MCF 10A (cell line): ENCODE results near the gene GPR153. TPM values are rescaled to one million over a fixed set of nuclear protein-coding genes. Genes with fewer than 3 reads are reported as not detected.

Experiments
- BruUV-seq: library from RNA; stranded (reverse); fragments of 400-500 nt; replicated peaks from 2 replicates; lab custom pipeline; 2021; lab: Mats Ljungman, UMichigan
- CTCF ChIA-PET: fragments of 300-600 bp; sonication (Branson Sonifier 250); formaldehyde crosslinking; extraction: SDS; loops from one replicate; lab custom pipeline; 2021; ENCODE audit warnings: antibody characterized with exemption, inconsistent platforms; lab: Yijun Ruan, JAX
- POLR2A ChIA-PET: fragments of 300-600, 350-650 bp; sonication (Branson Sonifier 250); formaldehyde crosslinking; extraction: SDS; loops from one replicate; lab custom pipeline; 2020; ENCODE audit warnings: antibody characterized with exemption, inconsistent platforms; lab: Yijun Ruan, JAX
- DNase-seq: peaks from one replicate; pipeline ENCODE4 v3.0.0-alpha.2; 2018; ENCODE audit not compliant: unreplicated experiment
- H3K27ac Mint-ChIP-seq: one replicate; pipeline ENCODE4 v1.8.0; 2022; ENCODE audit warnings: mild to moderate bottlenecking, low read depth, mixed read lengths; ENCODE audit not compliant: unreplicated experiment
- H3K27me3 Mint-ChIP-seq: one replicate; pipeline ENCODE4 v1.8.0; 2022; ENCODE audit warnings: mixed read lengths; ENCODE audit not compliant: insufficient read depth, unreplicated experiment
- H3K36me3 Mint-ChIP-seq: one replicate; pipeline ENCODE4 v1.8.0; 2022; ENCODE audit warnings: mild to moderate bottlenecking, moderate library complexity, mixed read lengths; ENCODE audit not compliant: insufficient read depth, unreplicated experiment
- H3K4me1 Mint-ChIP-seq: one replicate; pipeline ENCODE4 v1.8.0; 2022; ENCODE audit warnings: mixed read lengths; ENCODE audit not compliant: insufficient read depth, unreplicated experiment
- H3K4me3 Mint-ChIP-seq: one replicate; pipeline ENCODE4 v1.8.0; 2022; ENCODE audit warnings: mild to moderate bottlenecking, moderate library complexity, mixed read lengths; ENCODE audit not compliant: unreplicated experiment
- H3K9me3 Mint-ChIP-seq: one replicate; pipeline ENCODE4 v1.8.0; 2022; ENCODE audit warnings: mixed read lengths; ENCODE audit not compliant: unreplicated experiment
- CTCF ChIP-seq: fragments of 200-600 bp; IDR thresholded peaks from one replicate; pipeline ENCODE4 v1.8.0; 2022; ENCODE audit warnings: antibody characterized with exemption, mild to moderate bottlenecking; ENCODE audit not compliant: unreplicated experiment
- intact Hi-C: fragments of 100-400 bp; cut with micrococcal nuclease; formaldehyde crosslinking; loops from 2 replicates; pipeline ENCODE4 v1.14.1; 2022
- total RNA-seq: library from RNA; stranded (reverse); gene quantifications from 2 replicates; pipeline ENCODE4 v1.2.3, GENCODE V29; 2022

GPR153 gene
- total RNA-seq, 1 experiment from 2014 or later: 5.0 TPM

- Mint-ChIP-seq H3K4me3 (no peak overlapping the region), H3K36me3 (no peaks in the 10 kb centered on the region), H3K27ac (no peak overlapping the region), H3K4me1 (no peaks in the 10 kb centered on the region), H3K9me3 (no peaks in the 10 kb centered on the region), H3K27me3 (no peaks in the 10 kb centered on the region)
- POLR2A ChIA-PET: interaction anchor here (0.6 kb wide), 1 partner anchor 10 kb away, joined by 3 read pairs; no protein-coding TSS in a partner anchor
- TF ChIP-seq CTCF: no peak
- no TSS peak for BruUV-seq
- intact Hi-C loops: no loop called here
- DNase-seq: no peak
- CTCF ChIA-PET: interaction anchor here (0.7 kb wide), 1 partner anchor 17 kb away, joined by 5 read pairs; no protein-coding TSS in a partner anchor
These were observed 50.1 kb downstream of the GPR153 start for GRCh38 chr1:6210591-6211355.

DNA sequence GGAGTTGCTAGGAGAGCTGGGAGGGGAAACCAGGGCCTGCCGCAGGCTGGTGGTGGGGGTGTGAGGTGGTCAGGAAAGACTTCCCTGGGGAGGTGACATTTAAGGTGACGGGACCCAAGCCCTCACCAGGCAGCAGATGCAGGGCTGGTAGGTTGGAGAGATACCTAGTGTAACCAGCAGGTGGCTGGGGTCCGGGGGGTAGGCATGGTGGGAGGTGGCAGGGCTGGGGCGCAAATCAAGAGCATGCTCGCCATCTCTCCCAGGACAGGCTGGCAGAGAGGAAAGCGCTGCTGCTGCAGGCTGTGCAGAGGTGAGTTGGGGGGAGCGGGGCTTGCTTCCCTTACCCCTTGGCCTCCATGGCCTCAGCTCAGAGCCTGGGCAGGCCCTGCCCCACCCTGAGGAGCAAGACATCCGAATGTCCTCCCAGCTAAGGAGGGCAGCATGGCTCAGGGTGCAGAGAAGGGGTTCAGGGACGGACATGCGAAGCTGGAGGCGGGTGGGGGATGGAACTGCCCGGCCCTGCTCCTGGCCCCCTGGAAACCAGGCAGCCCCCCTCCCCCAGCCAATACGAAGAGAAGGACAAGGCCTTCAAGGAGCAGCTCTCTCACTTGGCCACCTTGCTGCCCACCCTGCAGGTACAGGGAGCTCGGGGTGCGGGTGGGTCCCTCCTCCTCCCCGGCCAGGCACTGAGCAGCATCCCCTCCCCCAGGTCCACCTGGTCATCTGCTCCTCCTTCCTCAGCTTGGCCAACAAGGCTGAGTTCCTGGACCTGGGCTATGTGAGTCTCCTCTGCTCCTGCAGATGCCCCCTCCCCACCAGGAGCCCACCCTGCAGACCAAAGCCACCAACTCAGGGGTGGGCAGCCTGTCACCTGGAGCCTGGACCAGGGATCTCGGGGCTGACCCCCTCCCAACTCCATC lies 51.0 kb downstream of the GPR153 start:
- no peak overlapping the region for H3K27ac Mint-ChIP-seq
- BruUV-seq: no TSS peak
- ChIA-PET POLR2A (interaction anchor here (0.5 to 0.6 kb wide), 2 partner anchors 11 to 13 kb away, joined by 3 read pairs; no protein-coding TSS in a partner anchor), CTCF (interaction anchor here (0.7 kb wide), 1 partner anchor 18 kb away, joined by 5 read pairs; no protein-coding TSS in a partner anchor)
- no peaks in the 10 kb centered on the region for H3K36me3 Mint-ChIP-seq
- no peak overlapping the region for H3K4me3 Mint-ChIP-seq
- intact Hi-C loops: loop anchor here (10.0 kb wide), 1 partner anchor 155 kb away; no protein-coding TSS in a partner anchor
- H3K4me1 Mint-ChIP-seq: no peaks in the 10 kb centered on the region
- H3K27me3 Mint-ChIP-seq: no peaks in the 10 kb centered on the region
- H3K9me3 Mint-ChIP-seq: no peaks in the 10 kb centered on the region
- no peak for TF ChIP-seq CTCF
- no peak for DNase-seq

GRCh38 chr1:6208723-6209660 lies 51.9 kb downstream of the GPR153 start:
- ChIA-PET CTCF (no interaction called here), POLR2A (interaction anchor here (0.5 to 1.2 kb wide), 3 partner anchors 12 to 28 kb away, joined by 3 to 4 read pairs (median 3); no protein-coding TSS in a partner anchor)
- no TSS peak for BruUV-seq
- H3K27ac Mint-ChIP-seq: no peak overlapping the region
- TF ChIP-seq CTCF: no peak
- H3K36me3 Mint-ChIP-seq: no peaks in the 10 kb centered on the region
- intact Hi-C loops: loop anchor here (10.0 kb wide), 1 partner anchor 154 kb away; no protein-coding TSS in a partner anchor
- DNase-seq: no peak
- no peak overlapping the region for H3K4me3 Mint-ChIP-seq
- no peaks in the 10 kb centered on the region for H3K9me3 Mint-ChIP-seq
- H3K27me3 Mint-ChIP-seq: no peaks in the 10 kb centered on the region
- no peaks in the 10 kb centered on the region for H3K4me1 Mint-ChIP-seq
